DOHH2 (cell line): ENCODE results near the gene SLC30A5.
A peak's percentile ranks its signal among the peaks of the same experiment; 100 is the strongest.

Experiments
- H3F3A ChIP-seq: fragments of 200-600 bp; sonication (generic), shearing (Covaris generic); 2 replicates; pipeline ENCODE4 v1.6.0; 2016; ENCODE audit warnings: antibody characterized with exemption, mild to moderate bottlenecking; ENCODE audit not compliant: control insufficient read depth, insufficient read depth
- H3K27ac ChIP-seq: fragments of 200-600 bp; sonication (generic); 2 replicates; pipeline ENCODE4 v1.5.1; 2014; ENCODE audit warnings: low read depth, mild to moderate bottlenecking, low read length, moderate library complexity
- H3K27me3 ChIP-seq: fragments of 200-600 bp; sonication (generic); 2 replicates; pipeline ENCODE4 v1.6.1; 2014; ENCODE audit warnings: mild to moderate bottlenecking, low read length, mixed read lengths; ENCODE audit not compliant: control insufficient read depth
- H3K36me3 ChIP-seq: fragments of 200-600 bp; sonication (generic); 2 replicates; pipeline ENCODE4 v1.6.1; 2014; ENCODE audit warnings: mild to moderate bottlenecking, low read length, moderate library complexity, mixed read lengths; ENCODE audit not compliant: control insufficient read depth
- H3K4me1 ChIP-seq: fragments of 200-600 bp; sonication (generic); 2 replicates; pipeline ENCODE4 v1.6.1; 2014; ENCODE audit warnings: mild to moderate bottlenecking, low read length, mixed read lengths; ENCODE audit not compliant: control insufficient read depth
- H3K4me2 ChIP-seq: fragments of 200-600 bp; sonication (generic); 2 replicates; pipeline ENCODE4 v1.6.0; 2014; ENCODE audit warnings: mild to moderate bottlenecking, low read length, moderate library complexity
- H3K4me3 ChIP-seq: fragments of 200-600 bp; sonication (generic); 2 replicates; pipeline ENCODE4 v1.5.1; 2014; ENCODE audit warnings: mild to moderate bottlenecking, low read length, mixed read lengths
- H3K79me2 ChIP-seq: fragments of 200-600 bp; sonication (generic); 2 replicates; pipeline ENCODE4 v1.6.1; 2014; ENCODE audit warnings: mild to moderate bottlenecking, low read length, mixed read lengths; ENCODE audit not compliant: control insufficient read depth
- H3K9me2 ChIP-seq: fragments of 200-600 bp; sonication (generic); replicated peaks from 2 replicates; pipeline ENCODE4 v1.6.1; 2014; ENCODE audit warnings: mild to moderate bottlenecking, low read length, mixed read lengths; ENCODE audit not compliant: control insufficient read depth
- H3K9me3 ChIP-seq: fragments of 200-600 bp; sonication (generic); 2 replicates; pipeline ENCODE4 v1.6.1; 2014; ENCODE audit warnings: antibody characterized with exemption, low read length, mixed read lengths; ENCODE audit not compliant: control insufficient read depth, insufficient read depth
- H4K20me1 ChIP-seq: fragments of 200-600 bp; sonication (generic); 2 replicates; pipeline ENCODE4 v1.6.0; 2014; ENCODE audit warnings: low read depth, mild to moderate bottlenecking, antibody characterized with exemption, low read length, moderate library complexity; ENCODE audit not compliant: control insufficient read depth, insufficient read depth
- CTCF ChIP-seq: fragments of 200-600 bp; sonication (generic); IDR thresholded peaks from one replicate; pipeline ENCODE4 v1.5.1; 2014; ENCODE audit warnings: antibody characterized with exemption, mild to moderate bottlenecking, low read depth, low read length; ENCODE audit not compliant: poor library complexity, severe bottlenecking
- EZH2phosphoT487 ChIP-seq: fragments of 200-600 bp; sonication (generic); IDR thresholded peaks from 2 replicates; pipeline ENCODE4 v1.6.1; 2017; ENCODE audit warnings: borderline replicate concordance, mild to moderate bottlenecking, antibody characterized with exemption, low read length, moderate library complexity, mixed read lengths

SLC30A5 gene

GRCh38 chr5:69115526-69115925 lies 21.7 kb downstream of the SLC30A5 start:
- Histone ChIP-seq H3K27ac (no peak overlapping the region), H4K20me1 (no peaks in the 10 kb centered on the region), H3K9me2 (no peaks in the 10 kb centered on the region), H3K4me2 (no peak overlapping the region), H3K9me3 (no peaks in the 10 kb centered on the region), H3F3A (0 out of 2 replicates have a peak, but pooled peaks cover 2% of the 10 kb centered on the region), H3K27me3 (no peaks in the 10 kb centered on the region), H3K36me3 (peaks cover 70% of the 10 kb centered on the region), H3K4me1 (no peaks in the 10 kb centered on the region), H3K4me3 (no peak overlapping the region), H3K79me2 (no peaks in the 10 kb centered on the region)
- no peak for TF ChIP-seq CTCF
- no peak for TF ChIP-seq EZH2phosphoT487

GRCh38 chr5:69129413-69129812 lies 35.6 kb downstream of the SLC30A5 start:
- Histone ChIP-seq H3K9me2 (no peaks in the 10 kb centered on the region), H3K36me3 (peaks cover 65% of the 10 kb centered on the region), H3K79me2 (peaks cover 5% of the 10 kb centered on the region; the same call in 1 of the 2 replicates), H3K27me3 (no peaks in the 10 kb centered on the region), H3K27ac (peak overlapping the region; percentile 67), H3F3A (peaks cover 29% of the 10 kb centered on the region), H4K20me1 (no peaks in the 10 kb centered on the region), H3K9me3 (no peaks in the 10 kb centered on the region), H3K4me1 (peaks cover 52% of the 10 kb centered on the region), H3K4me2 (peak overlapping the region; percentile 59), H3K4me3 (peak overlapping the region; percentile 0; the same call in 1 of the 2 replicates)
- TF ChIP-seq CTCF (no peak), EZH2phosphoT487 (no peak)

GRCh38 chr5:69130241-69130640 lies 36.4 kb downstream of the SLC30A5 start:
- Histone ChIP-seq H4K20me1 (no peaks in the 10 kb centered on the region), H3K9me3 (no peaks in the 10 kb centered on the region), H3F3A (peaks cover 33% of the 10 kb centered on the region), H3K79me2 (peaks cover 8% of the 10 kb centered on the region; the same call in 1 of the 2 replicates), H3K4me3 (peak overlapping the region; percentile 14; the same call in 1 of the 2 replicates), H3K27me3 (no peaks in the 10 kb centered on the region), H3K36me3 (peaks cover 60% of the 10 kb centered on the region), H3K9me2 (no peaks in the 10 kb centered on the region), H3K4me2 (peak overlapping the region; percentile 59), H3K27ac (peak overlapping the region; percentile 67), H3K4me1 (peaks cover 61% of the 10 kb centered on the region)
- TF ChIP-seq EZH2phosphoT487 (no peak), CTCF (no peak)
